ENCODE data around the gene HYAL3.
A peak's percentile ranks its signal among the peaks of the same experiment; 100 is the strongest.

The HYAL3 gene

DNA sequence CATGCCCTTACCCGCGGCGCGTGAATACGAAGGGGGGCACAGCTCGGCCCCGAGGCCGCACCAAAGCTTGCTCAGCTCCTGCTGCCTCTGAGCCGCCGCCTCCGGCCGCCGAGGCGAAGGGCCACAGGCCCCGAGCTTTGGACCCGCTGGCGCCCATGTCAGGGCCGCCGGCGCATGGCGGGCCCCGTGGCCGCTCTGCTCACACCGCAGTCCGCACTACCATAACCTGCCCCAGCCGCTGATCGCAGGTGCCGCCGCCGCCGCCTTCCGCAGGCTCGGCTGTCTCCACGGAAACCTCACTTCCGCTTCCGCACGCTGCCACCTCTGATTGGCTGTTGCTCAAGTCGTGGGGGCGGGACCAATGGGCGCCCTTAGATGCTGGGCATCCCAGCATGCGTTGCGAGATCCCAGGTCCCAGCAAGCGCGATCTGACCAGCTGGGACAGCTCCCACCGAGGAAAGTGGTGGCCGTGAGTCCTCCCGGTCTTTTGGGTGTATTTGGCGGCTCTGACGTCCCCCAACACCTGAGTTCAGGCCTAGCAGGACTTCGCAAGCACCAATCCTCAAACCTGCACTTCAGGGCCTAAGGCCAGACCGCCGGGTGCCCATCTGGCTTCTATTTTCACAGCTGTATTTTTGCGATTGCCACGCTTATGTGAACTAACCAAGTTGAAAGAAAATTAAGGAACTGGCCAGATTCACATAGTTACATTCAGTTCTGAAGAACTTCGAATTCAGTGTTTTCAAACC, 28.9 kb upstream of the HYAL3 start, which contains the start of gene TUSC2:
Gene TUSC2, minus strand, starts transcription at position 281 of the 749 bp plus-strand sequence. Its CDS starts 124 bp downstream, at position 157.
- DNase-seq, result peak; percentile 90

DNA sequence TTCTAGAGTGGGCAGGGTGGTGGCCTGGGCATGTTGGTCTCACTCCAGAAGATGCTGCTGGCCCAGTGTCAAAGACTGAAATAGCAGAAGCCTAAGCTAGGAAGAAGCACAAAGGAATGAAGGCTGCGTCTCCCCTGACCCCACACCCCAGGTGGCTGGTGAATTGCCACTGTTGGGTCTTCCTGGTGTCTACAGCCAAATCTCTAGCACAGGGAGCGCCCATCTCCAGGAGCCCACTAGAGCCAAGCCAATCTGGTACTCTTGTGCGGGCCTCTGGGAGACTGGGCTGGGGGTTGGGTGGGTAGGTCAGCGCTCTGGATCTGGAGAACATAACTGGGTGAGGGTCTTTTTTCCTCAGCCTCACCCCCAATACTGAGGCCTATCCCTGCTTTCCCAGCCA, 27.9 kb upstream of the HYAL3 start:
- DNase-seq, result no peak

DNA sequence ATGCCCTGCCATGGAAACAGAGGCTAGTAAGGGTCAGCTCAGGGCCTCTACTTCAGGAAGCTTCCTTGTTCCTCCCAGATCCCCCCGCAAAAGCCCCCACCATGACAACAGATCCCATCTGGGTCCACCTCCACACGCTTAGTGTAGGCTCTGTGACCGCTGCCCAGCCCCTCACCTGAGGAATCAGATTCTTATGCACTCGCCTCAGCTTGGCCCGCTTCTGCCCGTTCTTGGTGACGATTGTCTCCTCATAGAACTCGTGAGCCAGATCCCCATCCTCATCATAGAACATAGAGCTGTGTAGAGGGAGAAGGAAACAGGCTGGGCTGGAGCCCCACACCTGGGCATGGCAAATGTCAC, 27.0 kb upstream of the HYAL3 start:
- no peak for DNase-seq

DNA sequence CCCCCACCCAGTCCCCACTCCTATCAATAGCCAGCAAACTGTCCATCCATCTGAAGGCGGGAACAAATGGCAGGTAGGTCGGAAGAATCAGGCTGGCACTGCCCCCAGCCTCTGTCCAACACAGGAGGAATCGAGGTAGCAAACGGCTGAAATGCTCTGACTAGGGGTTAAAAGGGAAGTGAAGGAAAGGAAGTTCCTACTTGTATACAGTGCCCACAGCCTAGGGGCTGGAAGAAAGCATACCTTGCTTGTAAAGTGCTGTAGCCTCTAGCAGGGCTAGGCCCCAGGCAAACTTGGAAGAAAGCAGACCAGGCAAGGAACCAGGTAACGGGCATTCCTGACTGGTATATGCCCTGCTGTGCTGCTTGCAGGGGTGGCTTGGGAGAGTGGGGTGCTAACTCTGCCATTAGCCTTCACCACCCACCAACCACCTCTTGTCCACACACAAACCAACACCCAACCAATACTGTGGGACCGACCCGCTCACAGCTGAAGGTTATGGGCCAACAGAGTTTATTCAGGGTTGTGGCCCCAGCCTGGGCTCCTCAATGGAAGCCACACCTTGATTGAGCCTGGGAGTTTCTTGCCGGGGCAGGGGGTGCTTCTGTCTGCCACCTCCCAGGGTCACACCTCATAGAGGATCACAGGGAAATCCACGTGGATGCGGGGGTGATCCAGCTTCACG, 26.4 kb upstream of the HYAL3 start:
- DNase-seq, result no peak

DNA sequence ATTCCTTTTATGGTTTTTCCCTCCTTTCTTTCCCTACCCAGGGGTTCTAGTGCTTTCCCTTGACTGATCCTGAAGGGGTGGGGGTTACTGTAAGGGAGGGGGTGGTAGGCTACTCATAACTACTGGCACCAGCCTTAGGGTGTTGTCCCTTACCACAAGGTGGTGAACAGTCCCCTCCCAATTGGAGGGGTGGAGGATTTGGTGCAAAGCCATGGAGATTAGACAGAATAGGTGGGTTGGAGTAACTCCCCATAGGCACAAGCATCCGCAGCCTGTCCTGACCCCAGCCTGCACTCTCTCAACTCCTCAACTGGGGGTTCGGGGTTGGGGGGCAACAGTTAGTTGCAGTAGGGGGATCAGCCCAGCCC, 25.9 kb upstream of the HYAL3 start:
- no peak for DNase-seq

DNA sequence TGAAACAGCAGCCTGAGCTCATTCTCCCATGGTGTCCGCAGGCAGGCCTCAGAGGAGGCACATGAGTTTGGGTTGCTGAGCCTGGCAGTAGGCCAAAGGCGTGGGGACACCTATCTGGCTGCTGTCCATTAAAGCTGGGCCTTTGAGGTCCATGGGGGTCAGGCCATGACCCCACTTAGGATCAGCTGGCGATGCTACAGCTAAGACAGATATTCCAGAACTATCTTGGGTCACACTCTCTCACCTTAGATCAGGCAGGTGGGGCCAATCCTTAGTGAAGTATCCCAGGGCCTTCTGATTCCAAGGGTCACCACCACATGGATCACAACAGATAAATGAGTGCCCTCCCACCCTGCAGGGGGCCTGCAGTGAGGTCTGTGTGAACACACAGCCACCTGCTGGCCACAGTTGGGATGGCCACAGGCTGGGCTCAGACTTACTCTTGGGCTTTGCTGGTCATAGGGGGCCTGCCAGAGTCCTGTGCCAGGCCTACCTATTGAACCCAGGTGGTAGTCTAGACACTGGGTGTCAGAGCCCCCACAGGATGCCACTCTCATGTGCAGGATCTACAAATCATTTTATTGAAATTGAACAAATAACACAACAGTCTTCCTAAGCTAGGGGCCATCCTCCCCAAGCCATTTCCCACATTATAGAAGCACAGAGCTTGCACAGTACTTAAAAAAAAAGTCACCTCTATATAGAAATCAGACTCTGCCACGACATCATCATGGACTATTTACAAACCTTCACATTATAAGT, 25.3 kb upstream of the HYAL3 start:
- peak; percentile 24 to 59 for DNase-seq

DNA sequence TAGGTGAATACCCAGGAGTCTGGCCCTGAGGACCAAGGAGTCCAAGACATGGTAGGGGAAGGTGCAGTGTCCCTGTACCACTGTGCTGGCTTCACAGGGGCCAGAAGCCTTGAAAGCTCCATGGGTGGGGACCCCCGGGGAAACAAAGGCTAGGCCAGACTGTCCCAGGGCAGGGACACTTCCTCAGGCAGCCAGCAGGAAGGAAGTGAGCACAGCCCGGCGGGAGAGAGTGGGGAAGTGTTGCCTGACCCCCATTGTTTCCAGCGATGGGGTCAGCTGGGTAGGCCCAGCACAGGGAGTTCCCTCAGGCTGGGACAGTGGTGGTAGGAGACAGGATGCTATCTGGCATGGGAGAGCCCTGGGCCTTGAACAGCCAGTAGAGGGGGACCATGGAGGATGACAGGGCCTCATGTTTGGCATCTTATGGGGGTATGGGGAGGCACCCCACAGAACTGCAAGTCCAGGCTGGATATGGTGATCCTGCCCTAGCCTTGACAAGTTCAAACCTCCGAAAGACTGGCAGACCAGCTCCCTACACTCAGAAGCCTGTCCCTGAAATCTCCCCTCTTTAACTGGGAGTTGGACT, 24.5 kb upstream of the HYAL3 start:
- no peak for DNase-seq

DNA sequence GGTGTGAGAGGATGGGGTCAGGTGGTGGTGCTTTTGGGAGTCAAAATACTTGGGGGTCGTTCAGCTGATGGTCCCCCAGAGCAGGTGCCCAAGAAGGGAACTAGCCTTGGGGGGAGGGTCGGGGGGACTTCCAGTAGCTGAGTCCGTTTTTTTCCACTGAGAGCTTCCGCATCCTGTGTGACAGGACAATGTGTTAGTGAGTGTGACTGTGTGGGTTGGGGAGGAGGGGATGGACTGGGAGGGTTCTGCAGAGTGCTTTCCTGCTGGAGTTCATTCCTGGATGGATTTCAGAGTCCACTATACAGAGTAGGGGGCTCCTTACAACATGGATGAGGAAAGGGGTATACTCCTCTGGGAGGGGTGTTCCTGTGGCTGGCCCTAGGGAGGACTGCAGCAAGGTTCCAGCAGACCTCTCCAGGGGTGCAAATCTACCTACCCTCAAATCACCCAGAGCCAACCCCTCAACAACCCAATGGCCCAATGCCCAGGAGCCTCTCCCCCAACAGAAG, 23.9 kb upstream of the HYAL3 start:
- DNase-seq, result no peak

DNA sequence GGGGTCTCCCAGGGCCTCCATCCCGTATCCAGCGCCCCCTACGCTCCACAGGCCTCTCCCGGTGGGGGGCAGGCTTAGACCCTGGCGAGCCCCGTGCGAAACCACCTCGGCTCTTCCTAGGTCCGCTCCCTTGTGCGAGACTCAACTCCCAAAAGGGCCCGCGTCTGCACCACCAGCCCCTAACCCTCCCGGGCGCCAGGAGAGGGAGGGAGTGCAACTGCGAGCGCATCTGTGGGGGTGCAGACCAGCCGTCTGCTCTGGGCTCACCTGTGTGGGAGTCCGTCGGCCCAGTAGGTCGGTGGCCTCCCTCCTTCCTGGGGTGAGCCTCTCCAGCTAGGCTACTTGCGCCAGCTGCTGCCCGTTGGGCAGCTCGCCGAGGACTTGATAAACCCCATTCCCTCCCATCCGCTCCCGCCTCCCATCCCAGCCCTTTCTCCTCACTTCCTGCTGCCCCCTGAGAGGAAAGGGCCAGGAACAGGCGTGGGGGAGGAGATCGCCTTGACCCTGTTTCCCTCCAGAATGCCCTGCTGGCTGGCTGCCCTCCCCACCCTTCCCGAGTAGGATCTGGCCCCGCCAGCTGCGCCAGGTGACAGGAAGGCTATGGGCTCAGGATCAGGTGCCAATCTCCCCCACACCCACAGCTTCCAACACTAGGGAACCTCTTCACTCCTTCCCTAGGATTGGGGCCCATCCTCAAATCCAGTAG, 23.3 kb upstream of the HYAL3 start, which contains the start of gene HYAL2:
Gene HYAL2, minus strand, starts transcription at position 360 of the 706 bp plus-strand sequence. CDS start 2,256 bp downstream, outside the sequence.
- DNase-seq, result no peak

DNA sequence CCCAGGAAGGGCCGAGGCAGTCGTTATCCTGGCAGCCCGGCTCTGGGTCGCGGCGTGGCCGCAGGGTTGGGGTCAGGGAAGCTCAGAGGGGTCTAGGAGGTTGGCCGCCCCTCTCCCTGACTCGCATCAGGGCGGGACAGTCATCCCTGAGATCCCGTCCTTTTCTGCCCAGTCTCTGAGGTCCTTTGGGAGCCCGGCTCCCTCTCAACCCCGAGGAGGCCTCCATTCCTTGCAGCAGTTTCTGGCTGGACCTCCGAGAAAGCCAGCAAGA, 22.8 kb upstream of the HYAL3 start:
- DNase-seq, result no peak

DNA sequence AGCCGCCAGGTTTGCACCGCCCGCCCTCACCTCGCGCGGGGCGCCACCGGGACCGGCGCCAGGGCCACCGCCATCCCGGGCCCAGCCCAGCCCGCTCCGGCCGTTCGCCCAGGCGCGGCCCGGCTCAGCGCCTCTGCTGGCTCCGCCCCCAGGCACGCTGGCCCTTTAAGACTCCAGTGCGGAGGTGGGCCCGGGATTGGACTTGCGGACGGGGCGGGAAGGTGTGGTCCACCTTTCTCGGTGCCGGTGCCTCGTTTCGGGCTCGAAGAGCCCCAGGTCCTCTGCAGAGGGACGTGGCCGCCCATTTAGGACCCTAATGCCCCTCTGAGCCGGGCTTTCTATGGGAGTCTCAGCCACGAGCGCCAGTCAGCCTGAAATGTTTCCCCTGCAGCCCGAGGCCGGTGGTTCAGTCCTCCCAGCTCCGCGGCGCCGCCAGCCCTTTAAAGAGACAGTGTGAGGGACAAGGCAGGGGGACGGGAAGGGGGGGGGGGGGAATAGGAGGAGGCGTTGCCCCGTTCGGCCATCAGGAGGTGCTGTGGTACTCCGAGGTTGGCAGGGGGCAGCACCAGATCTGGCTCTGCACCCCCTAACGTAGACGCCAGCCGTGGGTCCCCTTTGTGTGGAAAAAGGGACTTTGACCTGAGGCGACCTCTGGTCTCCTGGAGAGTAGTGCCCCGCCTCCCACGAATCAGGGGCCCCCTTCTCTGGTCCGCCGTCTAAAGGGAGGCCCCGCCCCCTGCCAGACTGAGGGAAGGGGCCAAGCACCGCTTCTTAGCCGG, 22.3 kb upstream of the HYAL3 start:
- DNase-seq, result peak; percentile 64 to 77

DNA sequence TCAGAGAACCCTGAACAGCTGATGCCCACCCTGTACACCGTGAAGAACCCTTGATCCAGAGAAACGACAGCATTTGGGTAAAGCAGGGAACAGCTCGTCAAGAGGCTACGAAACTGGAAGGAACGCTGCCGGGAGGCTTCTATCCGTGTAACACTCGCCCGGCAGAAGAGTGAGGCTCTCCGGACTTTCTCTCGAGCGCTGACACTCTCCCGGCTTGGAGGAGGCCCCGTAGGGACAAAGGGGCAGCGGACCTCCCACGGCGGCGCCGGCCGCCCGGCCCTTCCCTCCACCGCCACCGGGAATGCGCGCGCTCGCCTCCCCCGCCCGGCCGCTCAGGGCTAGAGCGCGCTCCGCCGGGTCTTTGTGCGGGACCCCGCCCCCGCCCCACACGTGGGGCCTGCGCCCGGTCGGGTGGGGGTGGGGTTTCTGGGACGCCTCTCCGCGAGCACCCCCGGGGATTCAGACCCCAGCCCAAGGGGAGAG, 21.7 kb upstream of the HYAL3 start:
- DNase-seq, result peak; percentile 42 to 72

DNA sequence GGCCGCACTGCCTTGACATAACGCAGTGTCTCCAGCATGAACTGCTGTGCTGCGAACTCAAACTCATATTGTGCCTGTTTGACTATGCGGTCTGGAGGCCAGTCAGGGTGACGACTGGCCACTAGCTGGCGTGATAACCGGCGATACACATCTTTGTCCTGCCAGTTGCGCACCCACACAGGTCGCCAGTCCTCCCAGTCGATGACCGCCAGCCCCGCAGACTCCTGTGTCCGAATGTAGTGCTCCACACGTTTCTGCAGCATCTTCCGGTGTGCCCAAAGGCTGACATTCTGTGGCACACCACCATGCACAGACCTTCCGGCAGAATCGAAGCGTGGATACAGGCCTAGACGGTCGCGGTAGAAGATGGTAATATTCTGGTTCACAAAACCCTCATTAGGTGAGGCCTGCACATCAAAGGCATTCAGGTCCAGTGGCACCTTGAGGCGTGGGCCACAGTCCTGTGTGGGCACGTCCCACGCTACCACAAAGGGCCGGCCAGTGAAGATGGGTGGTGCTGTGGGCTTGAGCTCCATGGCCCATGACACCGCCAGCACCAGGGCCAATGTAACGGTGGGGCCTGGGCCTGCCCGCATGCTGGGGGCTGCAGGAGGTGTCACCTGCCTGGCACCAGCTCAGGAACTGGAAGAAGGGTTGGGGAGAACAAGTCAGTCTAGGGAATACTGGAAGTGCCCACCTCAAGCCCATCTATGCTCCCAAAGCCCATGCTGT, 20.9 kb upstream of the HYAL3 start:
- DNase-seq, result no peak

DNA sequence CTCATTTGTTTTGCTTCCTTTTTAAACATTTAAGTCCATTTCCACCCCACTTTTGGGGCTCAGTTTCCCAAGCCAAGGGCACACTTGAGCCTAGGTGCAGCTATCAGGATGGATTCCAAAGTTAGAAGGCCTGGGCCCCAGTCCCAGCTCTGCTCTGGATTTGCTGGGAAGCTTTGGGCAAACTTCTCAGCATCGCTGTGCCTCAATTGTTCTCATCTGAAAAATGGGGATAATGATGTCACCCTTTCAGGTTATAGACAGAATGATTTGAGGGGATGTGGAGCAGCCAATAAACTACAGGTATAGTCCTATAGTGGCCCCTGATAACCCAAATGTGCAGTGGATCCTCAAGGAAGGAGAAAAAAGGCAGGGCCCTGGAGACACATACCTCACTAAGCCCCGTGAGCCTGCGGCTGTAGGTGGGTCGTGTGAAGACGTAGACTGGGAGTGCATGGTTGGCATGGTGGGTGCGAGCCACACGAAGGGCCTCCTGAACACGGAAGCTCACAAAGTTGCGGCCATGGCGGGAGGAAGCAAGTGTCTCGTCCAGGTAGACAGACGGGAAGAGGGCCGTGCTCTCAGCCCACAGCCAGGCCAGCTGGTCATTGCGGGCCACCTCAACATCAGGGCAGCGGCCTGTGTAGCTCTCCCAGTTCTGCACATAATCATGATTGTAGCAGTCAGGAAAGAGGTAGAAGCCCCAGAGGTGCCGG, 20.1 kb upstream of the HYAL3 start:
- no peak for DNase-seq

DNA sequence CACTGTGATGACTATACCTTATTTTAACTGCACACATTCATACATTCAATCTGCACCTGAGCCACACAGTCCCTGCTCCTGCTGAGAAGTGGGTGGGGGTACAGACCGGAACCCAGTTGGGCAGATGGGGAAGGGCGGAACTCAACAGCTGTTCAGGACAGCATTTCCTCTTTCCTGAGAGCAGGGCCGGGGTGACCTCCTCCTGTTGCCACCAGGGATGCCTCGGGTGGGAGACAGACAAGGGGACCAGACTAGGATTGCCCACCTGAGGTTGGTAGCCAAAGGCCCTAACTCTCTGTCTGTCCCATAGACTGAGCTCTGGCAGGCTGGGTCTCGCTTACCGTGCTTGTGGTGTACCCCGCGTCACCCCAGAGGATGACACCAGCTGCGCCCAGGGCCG, 19.4 kb upstream of the HYAL3 start:
- no peak for DNase-seq

DNA sequence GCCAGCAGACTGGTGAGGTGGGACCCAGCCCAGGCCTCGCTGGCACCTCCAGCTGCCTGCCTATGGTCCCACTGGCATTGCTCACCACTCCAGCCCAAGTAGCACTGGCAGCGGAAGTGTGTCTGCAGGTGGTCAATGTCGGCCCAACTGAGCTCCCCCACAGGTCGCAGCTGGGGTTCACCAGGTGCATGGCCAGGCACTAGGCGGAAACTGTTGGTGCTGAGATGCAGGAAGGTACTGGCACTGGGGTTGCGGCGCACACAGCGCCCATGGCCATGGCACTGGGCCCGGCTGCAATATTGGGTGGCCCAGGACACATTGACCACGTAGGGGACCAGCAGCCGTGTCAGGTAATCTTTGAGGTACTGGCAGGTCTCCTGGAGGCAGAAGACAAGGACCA, 19.0 kb upstream of the HYAL3 start:
- DNase-seq, result no peak

DNA sequence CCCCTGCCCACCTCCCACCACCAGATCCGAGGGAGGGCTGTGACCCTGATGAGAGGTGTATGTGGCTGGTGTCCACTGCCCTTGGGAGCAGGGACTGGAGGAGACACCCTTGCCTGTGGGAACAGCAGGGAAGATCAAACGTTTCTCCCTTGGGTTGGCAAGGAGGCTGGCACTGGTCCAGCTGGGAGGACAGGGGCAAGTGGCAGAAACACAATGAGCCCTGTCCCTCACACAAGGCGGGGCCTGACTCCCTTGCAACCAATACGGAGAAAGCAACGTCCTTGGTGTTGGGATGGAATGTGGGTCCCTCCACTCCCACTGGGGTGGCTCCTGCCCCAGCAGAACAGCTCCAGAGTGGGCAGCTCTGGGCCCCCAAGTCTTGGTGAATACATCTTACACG, 18.1 kb upstream of the HYAL3 start:
- no peak for DNase-seq

DNA sequence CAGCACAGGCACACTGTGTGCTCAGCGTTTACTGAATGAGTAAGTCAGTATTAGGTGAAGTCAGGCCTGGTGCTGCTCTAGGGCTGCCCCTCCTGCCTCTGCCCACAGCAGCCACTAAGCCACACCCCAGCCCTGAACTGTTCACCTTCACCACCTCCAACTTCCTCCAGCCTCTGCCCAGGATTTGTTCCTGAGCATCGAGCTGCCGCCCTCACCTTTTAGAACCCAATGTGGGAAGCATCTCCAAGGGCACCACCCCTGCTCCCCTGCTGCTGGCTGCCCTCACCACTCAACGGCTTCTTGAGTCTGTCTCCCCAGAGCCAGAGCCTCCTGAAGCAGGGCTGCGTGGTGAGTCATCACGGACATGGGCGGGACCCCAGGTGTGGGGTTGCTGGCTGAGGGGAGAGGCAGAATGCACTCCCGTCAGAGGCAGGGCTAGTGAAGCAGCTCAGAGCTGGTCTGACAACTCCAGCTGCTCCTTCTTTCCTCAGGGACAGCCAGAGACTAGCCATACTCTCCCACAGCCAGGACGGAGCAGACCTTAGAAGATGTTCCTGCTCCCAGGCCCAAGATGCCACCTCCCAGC, 17.5 kb upstream of the HYAL3 start:
- DNase-seq, result no peak

DNA sequence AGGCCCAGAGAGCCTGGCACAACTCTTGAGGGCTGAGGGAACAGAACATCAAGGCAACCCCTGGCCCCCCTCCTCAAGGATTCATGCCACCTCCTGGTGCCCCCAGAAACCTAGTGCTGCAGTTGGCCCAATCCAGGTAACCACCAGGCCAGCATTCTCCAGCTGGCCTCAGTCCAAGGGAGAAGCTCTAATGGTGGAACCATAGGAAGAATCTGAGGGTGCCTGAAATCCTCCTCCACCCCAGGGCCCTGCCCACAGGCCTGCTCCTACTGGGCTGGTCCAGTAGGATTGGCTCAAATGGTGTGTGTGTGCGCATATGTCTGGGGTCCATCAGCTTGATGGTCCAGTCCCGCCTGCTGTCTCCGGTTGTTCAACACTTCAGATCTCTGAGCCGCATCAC, 15.6 kb upstream of the HYAL3 start:
- no peak for DNase-seq

DNA sequence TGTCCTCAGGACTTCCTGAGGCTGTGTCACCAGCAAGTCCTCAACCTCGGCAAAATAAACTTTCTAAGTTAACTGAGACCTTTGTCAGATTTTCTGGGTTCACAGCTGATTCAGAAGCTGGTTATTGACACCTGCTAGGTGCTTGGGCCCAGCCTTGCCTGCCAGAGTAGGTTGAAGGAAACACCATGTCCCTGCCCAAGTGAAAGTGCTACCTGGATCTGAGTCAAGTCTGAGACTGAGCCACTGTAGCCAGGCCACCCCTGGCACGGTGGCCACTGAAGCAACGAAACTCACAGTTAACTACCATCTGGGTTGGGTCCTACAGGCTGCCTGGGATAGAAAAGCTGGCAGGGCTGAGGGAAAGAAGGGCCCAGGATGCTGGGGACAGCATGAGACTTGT, 15.1 kb upstream of the HYAL3 start:
- no peak for DNase-seq

All from NCI-H1930 (cell line).